Amniotic epithelial cell (primary cell): ENCODE data around the gene TUBB3.
"Not testable (repeated sequence)": the region's sequence is repeated elsewhere in the genome, so short reads cannot be mapped to it uniquely, and the experiment has no call there.

Source experiments
- DNase-seq: peaks from one replicate; pipeline ENCODE4 v3.0.0-alpha.2; 2010; ENCODE audit warnings: low read depth

TUBB3 gene

DNA sequence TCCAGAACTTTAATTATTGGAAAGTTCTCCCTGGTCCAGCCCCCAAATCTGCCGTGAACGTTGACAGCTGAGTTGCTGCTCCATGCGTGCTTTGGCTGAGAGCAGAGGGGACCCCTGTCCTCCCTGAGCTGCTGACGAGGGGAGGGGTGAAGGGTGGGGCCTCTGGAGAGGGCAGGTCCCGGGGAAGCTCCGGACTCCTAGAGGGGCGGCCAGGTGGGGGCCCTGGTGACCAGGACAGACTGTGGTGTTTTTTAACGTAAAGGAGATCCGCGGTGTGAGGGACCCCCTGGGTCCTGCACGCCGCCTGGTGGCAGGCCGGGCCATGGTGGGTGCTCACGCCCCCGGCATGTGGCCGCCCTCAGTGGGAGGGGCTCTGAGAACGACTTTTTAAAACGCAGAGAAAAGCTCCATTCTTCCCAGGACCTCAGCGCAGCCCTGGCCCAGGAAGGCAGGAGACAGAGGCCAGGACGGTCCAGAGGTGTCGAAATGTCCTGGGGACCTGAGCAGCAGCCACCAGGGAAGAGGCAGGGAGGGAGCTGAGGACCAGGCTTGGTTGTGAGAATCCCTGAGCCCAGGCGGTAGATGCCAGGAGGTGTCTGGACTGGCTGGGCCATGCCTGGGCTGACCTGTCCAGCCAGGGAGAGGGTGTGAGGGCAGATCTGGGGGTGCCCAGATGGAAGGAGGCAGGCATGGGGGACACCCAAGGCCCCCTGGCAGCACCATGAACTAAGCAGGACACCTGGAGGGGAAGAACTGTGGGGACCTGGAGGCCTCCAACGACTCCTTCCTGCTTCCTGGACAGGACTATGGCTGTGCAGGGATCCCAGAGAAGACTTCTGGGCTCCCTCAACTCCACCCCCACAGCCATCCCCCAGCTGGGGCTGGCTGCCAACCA lies 4.4 kb upstream of the TUBB3 start, which contains the start of gene MC1R:
MC1R (plus strand) TSS at position 410 of the 895 bp plus-strand sequence; CDS start at position 807, 397 bp downstream.
- DNase-seq: peak; percentile 13

DNA sequence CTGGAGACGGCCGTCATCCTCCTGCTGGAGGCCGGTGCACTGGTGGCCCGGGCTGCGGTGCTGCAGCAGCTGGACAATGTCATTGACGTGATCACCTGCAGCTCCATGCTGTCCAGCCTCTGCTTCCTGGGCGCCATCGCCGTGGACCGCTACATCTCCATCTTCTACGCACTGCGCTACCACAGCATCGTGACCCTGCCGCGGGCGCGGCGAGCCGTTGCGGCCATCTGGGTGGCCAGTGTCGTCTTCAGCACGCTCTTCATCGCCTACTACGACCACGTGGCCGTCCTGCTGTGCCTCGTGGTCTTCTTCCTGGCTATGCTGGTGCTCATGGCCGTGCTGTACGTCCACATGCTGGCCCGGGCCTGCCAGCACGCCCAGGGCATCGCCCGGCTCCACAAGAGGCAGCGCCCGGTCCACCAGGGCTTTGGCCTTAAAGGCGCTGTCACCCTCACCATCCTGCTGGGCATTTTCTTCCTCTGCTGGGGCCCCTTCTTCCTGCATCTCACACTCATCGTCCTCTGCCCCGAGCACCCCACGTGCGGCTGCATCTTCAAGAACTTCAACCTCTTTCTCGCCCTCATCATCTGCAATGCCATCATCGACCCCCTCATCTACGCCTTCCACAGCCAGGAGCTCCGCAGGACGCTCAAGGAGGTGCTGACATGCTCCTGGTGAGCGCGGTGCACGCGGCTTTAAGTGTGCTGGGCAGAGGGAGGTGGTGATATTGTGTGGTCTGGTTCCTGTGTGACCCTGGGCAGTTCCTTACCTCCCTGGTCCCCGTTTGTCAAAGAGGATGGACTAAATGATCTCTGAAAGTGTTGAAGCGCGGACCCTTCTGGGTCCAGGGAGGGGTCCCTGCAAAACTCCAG lies 3.4 kb upstream of the TUBB3 start:
- no peak for DNase-seq

DNA sequence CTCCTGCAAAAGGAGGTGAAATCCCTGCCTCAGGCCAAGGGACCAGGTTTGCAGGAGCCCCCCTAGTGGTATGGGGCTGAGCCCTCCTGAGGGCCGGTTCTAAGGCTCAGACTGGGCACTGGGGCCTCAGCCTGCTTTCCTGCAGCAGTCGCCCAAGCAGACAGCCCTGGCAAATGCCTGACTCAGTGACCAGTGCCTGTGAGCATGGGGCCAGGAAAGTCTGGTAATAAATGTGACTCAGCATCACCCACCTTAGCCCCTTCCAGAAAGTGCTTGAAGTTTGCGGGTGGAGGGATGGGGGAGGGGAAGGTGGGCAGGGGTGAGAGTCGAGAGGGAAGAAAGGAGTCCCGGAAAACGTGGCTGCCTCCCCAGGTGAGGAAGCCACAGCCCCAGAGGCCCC lies 2.4 kb upstream of the TUBB3 start:
- peak; percentile 26 for DNase-seq

DNA sequence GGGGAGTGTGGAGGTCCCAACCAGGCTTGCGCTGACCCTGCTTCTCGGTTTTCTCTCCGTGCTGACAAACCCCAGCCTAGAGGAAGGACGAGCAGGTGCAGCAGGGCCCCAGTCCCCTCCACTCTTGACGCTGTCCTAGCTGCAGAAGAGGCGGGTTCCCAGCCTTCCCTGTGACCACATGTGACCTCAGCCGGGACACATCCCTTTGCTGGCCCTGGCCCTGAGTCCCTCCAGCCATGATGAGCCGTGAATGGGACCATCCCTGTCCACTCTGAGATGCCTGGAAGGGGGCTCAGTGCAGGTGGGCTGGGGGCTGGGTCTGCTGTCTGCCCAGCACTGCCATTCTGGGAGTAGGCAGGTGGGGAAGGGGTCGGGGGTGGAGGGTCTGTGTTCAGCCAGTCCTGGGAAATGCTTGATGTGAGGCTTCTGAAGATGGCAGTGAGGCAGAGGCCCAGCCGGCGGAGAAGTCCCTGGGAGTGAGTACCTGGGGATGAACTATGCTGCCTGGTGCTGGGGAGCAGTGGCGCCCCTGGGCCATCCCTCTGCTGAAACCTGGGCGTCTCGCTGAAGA lies 1.9 kb upstream of the TUBB3 start:
- DNase-seq: no peak

DNA sequence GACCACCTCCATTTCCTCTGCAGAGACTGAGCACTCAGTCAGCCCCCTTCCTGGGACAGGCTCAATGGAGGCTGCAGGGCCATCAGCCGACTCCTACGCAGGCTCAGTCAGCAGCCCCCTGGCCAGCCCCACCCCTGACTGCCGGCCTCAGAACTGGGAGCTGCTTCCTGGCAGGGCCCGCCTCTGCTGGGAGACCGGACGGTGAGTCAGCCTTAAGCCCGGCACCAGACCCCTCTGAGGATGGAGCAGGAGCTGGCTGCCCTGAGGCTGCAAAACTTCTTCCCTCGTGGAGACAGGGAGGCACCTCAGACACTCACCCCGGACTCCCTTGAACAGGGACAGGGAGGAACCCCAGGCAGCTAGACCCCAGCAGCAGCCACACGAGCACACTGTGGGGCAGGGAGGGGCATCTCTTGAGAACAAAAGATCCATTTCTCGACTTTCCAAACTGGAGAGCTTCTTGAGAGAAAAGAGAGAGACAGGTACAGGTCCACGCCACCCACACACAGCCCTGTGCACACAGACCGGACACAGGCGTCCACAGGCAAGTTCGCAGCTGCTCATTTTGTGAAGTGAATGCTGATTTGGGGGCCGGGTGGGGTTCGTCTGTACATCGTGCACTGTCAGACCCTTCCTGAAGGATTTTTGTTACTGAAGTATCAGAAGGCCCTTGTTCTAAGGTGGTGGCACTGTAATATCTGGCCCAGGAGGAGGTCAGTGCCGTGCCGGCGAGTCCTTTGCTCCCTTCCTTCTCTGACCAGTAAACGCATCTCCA lies 1.3 kb upstream of the TUBB3 start:
- DNase-seq: peak; percentile 90

DNA sequence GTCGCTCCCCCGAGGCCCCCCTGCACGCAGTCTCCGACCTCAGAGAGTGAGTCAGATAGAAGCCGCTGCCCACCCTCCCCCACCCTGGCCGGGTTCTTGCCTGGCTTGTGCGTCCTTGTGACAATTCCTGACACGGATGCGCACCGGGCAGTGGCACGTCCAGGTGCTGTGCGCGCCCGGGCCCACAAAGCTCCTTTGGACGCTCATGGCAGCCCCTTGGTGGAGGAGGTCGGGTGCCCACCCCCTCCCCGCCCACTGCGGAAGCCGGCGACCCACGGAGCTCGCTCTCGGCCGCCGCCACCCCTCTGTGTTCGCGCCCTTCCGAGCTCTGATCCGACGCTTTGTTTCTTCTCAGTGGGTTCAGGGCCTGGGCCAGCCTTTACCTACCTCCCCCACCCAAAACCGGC lies 662 bp upstream of the TUBB3 start:
- peak; percentile 90 for DNase-seq

DNA sequence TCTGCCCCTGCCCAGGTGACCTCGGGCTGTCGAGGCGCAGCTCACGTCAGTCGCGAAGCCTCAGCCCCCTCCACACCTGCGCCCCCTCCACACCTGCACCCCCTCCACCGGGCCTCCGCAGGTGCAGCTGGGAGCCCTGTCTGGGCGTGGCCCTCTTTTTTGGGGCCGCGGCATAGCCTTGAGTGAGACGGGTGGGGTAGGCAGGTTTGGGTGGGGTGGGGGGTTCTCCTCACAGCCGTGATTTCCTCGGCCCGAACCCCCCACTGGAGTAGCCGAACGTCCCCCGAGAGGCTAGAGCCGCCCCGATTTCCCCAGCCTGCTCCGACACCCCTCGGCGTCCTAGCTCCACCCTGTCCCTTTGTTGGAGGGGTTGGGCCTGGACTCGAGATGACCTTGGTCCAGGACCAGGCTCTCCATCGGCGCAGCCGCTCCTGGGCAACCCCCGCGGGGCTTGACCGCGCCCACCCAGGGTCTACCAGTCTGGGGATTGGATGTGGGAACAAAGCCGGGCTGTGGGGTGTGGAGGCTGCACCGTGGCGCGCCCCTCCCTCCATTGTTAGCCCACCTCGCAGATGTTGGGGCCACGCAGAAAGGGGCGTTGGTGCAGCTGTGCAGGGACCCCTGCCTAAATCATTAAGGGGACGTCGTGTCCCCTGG lies 626 bp downstream of the TUBB3 start:
- DNase-seq: no peak

DNA sequence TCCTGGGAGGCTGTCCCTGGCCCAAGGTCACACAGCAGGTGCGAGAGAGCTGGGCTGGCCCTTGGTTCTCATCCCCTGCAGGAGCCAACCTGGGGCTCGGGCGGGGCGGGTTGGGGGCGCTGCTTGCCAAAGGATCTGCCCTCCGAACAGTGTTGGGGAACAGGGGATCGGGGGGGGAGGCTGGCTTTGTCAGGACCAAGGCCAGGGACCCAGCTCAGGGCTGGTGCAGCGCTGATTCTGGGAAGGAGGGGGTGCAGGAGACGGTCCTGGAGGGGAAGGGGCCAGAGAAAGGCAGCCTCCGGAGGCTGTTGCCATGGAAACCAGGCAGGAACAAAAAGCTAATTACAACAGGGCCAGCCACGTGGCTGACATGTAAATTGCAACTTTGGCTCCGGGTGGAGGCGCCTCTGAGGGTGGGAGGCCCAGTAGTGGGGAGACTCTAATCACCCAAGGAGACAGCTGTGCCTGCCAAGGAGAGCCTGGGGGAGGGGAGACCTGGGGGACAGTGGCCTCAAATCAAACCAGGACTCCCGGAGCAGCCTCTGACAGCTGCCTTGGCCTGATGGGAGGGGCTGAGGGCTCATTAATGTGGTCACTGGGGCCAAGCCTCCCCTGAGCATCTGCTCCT lies 1.3 kb downstream of the TUBB3 start:
- DNase-seq: peak; percentile 45

DNA sequence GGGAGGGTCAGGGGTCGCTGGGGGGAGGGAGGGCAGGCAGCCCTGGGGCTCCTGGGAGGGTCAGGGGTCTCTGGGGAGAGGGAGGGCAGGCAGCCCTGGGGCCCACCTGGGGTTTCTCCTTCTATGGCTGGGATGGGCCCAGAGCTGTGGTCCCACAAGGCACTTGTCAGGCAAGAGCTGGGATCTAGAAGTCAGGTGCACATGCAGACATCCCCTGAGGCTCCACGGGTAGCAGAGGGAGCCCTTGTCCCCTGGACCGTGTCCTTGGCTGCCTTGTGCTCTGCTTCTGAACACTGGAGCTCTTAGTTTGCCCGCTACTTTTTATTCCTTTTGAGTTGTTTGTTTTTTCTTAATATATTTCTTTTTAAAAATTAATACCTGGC lies 1.8 kb downstream of the TUBB3 start:
- no peak for DNase-seq

DNA sequence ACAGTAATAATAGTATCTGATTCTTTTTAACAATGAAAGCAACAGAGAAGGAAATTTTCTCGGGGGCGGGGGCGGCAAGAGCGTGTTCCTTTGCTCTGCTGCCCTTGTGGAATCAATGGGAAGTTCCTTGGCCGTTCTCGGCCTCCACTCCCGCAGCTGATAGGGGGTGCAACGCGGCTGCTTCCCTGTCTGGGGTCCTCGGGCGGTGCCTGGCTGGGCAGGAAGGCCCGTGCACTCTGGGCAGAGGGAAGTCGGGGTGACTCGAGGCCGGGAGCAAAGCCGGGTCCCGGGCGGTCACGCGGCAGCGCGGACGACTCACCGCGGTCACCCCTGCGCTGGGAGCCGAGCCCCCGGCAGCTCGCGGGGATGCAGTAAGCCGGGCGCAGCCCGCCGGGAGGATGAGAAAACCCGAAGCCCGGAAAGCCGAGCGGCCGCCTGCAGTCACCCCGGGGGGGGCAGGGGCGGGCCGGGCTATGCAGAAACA lies 2.5 kb downstream of the TUBB3 start:
- DNase-seq: no peak

DNA sequence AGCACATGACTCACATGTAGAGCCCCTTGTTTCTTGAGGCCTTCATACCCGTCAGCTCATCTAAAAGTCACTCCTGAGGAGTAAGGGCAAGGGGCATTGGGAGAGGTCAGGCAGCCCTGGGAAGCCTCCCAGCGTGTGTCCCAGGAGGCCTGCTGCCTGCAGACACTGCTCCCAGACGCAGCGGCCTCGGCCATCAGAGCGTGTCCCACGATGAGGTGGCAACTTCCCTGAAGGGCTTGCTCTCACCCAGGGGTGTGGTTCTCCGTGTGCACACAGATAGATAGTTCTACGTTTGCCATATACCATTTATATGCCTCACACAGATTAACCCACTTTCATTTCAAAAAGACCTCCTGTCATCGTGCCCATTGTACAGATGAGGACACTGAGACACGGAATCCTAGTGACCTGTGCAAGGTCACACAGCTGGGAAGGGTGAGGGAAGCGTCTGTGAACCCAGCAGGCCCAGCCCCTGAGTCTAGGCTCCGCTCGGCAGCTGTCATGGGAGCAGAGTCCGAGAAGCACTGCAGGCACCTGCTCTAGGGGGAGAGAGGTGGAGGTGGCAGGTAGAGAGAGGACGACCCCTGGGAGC lies 8.3 kb downstream of the TUBB3 start:
- no peak for DNase-seq

DNA sequence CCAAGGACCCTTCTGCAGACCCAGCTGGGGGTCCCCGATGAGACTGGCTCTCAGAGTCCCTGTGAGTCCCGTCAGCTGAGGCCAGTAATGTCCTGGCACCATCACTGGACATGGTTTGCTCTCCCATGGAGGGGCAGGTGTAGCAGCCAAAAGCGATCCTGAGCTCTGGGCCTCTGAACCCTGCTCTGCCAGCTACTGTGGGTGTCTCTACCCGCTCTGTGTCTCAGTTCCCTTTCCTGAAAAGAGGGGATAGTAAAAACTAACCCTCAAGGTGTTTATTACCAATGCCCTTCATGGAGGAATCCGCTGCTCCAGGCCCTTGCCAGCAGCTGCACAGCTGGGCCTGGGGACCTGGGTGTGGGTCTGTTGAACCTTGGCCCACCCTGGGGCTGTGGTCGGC lies 8.8 kb downstream of the TUBB3 start:
- DNase-seq: no peak

DNA sequence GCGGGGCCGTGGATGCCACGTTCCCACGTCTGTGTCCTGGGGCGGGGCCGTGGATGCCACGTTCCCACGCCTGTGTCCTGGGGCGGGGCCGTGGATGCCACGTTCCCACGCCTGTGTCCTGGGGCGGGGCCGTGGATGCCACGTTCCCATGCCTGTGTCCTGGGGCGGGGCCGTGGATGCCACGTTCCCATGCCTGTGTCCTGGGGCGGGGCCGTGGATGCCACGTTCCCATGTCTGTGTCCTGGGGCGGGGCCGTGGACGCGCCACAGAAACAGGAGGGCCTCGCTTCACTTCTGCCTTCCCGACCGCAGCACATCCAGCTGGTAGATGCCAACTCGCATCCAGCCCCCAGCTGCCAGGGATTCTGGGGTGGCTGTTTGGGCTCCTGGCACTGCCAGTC lies 10.9 kb downstream of the TUBB3 start:
- not testable (repeated sequence) for DNase-seq

DNA sequence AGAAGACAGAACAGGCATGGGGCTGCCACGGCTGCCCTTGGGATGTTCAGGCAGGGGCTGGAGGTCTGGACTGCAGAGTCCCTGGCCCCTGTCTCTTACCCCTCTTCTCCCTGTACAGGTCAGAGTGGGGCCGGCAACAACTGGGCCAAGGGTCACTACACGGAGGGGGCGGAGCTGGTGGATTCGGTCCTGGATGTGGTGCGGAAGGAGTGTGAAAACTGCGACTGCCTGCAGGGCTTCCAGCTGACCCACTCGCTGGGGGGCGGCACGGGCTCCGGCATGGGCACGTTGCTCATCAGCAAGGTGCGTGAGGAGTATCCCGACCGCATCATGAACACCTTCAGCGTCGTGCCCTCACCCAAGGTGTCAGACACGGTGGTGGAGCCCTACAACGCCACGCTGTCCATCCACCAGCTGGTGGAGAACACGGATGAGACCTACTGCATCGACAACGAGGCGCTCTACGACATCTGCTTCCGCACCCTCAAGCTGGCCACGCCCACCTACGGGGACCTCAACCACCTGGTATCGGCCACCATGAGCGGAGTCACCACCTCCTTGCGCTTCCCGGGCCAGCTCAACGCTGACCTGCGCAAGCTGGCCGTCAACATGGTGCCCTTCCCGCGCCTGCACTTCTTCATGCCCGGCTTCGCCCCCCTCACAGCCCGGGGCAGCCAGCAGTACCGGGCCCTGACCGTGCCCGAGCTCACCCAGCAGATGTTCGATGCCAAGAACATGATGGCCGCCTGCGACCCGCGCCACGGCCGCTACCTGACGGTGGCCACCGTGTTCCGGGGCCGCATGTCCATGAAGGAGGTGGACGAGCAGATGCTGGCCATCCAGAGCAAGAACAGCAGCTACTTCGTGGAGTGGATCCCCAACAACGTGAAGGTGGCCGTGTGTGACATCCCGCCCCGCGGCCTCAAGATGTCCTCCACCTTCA lies 11.7 kb downstream of the TUBB3 start:
- DNase-seq: no peak

DNA sequence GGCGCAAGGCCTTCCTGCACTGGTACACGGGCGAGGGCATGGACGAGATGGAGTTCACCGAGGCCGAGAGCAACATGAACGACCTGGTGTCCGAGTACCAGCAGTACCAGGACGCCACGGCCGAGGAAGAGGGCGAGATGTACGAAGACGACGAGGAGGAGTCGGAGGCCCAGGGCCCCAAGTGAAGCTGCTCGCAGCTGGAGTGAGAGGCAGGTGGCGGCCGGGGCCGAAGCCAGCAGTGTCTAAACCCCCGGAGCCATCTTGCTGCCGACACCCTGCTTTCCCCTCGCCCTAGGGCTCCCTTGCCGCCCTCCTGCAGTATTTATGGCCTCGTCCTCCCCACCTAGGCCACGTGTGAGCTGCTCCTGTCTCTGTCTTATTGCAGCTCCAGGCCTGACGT lies 12.5 kb downstream of the TUBB3 start:
- DNase-seq: not testable (repeated sequence)

DNA sequence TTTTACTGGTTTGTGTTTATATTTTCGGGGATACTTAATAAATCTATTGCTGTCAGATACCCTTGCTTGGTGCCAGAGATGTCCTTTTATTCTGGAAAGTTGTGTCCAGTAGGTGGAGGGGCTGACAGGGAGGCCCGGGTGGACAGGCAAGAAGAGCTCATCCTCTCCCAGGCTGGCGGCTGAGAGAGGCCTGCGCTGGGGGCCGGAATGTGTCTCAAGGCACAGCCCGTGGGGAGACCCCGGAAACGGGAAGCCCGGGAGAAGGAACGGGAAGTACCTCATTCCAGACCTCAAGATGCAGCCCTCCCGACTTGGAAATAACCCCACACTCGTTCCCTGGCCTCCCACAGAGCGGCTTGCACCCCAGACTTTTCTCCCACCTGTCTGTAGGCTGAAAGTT lies 12.9 kb downstream of the TUBB3 start:
- DNase-seq: no peak

DNA sequence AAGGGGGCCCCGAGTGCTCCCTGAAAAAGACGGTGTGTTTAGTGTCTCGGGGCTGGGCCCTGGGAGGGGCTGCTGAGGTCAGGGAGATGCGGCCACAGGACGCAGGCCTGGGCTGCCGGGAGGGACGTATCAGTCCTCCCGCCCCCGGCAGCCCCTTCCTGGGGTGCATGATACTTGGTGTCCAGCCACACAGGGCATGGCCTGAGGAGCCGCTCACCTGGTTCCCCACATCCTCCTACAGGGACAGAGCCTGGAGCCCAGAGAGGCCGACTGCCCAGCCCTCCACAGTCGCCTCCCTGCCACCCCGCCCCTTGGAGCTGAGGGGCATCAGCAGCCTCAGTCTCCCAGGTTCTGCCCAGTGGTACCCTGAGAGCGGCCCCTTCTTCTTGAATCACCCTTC lies 13.4 kb downstream of the TUBB3 start:
- DNase-seq: no peak

DNA sequence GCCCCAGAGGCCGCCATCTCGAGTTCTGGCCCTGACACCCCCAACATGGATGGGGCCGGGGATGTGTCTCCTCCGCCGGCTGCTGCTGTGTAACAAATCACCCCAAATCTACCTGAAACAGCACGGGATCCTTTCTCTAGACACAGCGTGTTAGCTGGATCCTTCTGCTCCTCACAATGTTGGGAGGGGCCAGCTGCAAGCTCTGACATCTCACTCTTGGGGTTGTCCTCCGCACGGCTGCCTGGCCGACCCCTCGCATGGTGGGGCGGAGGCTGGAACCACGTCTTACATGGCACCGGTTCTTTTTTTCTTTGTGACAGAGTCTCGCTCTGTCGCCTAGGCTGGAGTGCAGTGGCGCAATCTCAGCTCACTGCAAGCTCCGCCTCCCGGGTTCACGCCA lies 13.8 kb downstream of the TUBB3 start:
- no peak for DNase-seq
